ENCODE data around the gene MC1R. TPM values are rescaled to one million over a fixed set of nuclear protein-coding genes. Genes with fewer than 3 reads are reported as not detected.
"Not testable (repeated sequence)": the region's sequence is repeated elsewhere in the genome, so short reads cannot be mapped to it uniquely, and the experiment has no call there.

Gene MC1R
- polyA plus RNA-seq, 4 donors = 2.1 to 8.5 (median 5.4) TPM

DNA sequence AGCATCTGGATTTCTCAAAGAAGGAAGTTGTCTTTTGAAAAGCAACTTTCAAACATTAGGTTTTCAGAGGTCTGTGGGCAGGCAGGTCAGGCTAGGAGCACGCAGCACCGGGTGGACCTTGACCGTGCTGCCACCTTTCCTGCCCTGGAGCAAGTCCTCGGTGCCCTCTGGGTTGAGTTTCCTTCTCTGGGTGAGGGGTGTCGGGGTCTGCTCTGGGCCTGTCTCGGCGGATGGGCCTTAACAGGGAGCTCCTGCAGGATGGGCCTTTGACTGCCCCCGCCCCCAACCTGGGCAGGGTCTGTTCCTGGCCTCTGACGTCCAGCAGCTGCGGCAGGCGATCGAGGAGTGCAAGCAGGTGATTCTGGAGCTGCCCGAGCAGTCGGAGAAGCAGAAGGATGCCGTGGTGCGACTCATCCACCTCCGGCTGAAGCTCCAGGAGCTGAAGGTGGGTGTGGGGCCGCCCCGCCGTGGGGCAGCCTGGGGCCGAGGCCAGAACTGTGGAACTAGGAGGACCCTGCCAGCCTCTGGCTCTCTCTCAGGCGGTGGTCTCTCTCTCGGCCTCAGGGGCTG lies 38.6 kb downstream of the MC1R start:
- no peak for DNase-seq (ENCODE audit: low read depth in 4 of 4, low spot score in 2 of 4)

DNA sequence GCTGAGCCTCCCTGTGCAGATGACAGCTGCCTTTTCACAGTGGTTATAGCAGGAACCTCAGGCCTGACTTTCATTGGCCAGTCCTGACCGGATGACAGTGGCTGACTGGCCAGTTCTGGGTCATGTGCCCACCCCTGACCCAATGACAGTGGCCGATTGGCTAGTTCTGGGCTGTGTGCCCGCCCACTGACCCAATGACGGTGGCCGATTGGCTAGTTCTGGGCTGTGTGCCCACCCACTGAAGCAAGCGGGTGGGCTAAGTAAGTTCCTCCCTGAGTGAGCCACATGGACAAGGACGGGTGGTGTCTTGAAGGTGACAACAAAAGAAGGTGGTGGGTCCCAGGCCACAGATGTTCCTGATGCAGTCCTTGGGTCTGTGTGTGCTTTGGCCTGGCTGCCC lies 39.4 kb downstream of the MC1R start:
- DNase-seq (ENCODE audit: low read depth in 4 of 4, low spot score in 2 of 4) = no peak

DNA sequence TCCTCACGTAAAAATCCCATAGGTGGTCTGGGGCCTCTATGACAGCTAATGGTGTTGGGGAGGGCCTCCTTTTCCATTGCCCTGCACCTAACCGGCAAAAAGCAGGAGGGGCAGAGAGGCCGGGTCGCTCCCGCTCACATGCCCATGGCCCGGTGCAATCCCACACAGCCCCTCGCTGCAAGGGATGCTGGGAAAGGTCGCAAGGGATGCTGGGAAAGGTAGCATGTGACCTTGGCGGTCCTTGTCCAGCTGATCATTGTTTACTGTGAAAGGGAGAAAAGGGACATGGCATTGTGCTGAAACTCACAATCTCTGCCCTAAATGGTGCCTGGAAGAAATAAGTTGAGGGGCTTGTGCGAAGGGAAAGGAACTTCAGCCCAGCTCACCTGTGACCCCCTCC lies 39.9 kb downstream of the MC1R start:
- no peak for DNase-seq (ENCODE audit: low read depth in 4 of 4, low spot score in 2 of 4)

DNA sequence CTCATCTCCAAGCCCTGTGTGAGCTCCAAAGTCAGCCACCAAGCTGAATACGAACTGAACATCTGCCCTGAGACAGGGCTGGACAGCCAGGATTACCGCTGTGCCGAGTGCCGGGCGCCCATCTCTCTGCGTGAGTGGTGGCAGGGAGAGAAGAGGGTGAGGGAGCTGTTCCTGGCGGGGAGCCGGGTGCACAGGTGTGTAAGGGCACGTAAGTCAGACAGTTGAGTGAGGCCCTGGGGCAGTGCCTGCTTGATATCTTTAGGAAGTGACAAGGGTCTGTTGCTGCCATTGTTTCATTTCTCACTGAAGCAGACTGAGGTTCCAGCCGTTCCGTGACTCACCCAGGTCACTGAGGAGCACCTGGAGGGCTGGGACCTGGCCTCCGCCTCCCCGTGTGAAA lies 42.3 kb downstream of the MC1R start:
- no peak for DNase-seq (ENCODE audit: low read depth in 4 of 4, low spot score in 2 of 4)

DNA sequence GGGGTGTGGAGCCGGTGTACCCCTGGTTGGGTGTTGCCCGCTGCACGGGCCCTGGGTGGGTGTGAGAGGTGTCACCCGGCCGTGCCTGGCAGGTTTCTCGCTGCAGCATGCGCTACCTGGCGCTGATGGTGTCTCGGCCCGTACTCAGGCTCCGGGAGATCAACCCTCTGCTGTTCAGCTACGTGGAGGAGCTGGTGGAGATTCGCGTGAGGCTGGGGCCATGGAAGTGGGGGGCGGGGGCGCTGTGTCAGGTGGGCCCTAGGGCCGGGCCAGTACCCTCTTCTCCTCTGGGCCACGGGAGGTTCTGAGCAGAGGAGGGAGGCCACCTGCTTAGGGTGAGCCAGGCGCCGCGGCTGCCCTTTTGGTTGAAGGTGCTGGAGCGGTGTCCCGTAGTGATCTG lies 43.3 kb downstream of the MC1R start:
- DNase-seq (ENCODE audit: low read depth in 4 of 4, low spot score in 2 of 4) = no peak

DNA sequence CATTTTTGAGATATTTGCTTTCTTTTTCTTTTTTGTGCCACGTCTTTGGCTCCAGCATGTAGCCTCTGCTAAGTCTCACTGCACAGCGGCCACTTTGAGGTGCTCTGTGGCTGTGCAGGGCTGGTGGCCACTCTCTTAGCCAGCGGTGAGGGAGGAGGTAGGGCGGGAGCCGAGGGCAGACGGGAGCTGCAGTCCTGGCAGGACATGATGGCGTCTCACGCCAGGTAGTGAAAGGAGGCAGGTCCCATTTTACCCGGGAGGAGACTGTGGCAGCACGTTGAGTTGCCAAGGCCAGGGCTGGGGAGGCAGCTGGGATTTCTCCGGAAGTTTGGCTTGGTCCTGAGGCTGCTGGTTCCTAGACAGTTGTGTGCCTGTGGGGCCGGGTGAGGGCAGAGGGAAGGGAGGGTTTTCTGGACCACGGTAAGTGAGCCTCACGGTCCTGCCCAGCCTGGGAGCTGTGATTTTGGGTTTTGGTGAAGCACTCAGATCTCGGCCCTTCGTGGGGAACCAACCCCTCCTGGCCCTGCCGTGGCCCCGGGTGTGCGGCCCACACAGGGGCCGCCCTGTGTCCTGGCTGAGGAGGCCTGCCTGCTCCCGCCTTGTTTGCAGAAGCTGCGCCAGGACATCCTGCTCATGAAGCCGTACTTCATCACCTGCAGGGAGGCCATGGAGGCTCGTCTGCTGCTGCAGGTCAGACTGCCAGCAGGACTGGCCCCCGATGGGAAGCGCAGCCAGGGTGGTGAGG lies 44.3 kb downstream of the MC1R start:
- DNase-seq (ENCODE audit: low read depth in 4 of 4, low spot score in 2 of 4) = no peak

DNA sequence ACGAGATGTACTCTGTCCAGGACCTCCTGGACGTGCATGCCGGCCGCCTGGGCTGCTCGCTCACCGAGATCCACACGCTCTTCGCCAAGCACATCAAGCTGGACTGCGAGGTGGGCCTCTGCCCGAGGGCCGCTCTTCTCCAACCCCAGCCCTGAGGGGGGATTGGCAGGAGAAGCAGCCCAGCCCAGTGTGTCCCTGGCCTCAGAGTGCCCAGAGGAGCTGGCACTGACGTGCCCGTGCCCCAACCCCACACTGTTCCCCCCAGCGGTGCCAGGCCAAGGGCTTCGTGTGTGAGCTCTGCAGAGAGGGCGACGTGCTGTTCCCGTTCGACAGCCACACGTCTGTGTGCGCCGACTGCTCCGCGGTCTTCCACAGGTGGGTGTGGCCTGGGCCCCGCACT lies 45.5 kb downstream of the MC1R start:
- no peak for DNase-seq (ENCODE audit: low read depth in 4 of 4, low spot score in 2 of 4)

DNA sequence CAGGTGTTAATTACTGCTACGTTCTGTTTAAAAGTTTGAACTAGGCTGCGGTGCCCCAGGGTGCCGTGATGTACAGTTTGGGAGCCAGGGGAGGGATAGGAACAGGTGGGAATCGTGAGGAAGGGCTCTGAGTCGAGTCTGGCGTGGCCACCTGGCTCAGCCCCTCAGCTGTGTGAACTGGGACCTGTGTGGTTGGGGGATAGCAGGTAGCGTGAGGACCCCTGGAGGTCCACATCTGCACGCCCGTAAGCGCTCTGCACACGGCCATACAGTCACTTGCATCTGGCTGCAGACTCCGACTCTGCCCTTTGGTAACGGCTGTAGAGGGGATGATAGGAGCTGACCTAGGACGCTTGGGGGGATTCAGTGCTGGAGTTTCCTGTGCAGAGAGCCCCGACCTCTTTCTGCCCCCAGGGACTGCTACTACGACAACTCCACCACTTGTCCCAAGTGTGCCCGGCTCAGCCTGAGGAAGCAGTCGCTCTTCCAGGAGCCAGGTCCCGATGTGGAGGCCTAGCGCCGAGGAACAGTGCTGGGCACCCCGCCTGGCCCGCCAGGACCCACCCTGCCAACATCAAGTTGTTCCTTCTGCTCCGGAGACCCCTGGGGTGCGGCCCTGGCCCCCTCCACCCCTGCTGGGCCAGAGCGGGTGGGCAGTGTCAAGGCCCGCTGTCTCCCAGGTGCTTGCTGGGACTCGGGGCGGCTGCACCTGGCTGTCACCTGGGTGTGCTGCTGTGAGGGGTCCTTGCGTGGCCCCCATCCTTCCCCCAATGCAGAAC lies 47.0 kb downstream of the MC1R start:
- no peak for DNase-seq (ENCODE audit: low read depth in 4 of 4, low spot score in 2 of 4)

DNA sequence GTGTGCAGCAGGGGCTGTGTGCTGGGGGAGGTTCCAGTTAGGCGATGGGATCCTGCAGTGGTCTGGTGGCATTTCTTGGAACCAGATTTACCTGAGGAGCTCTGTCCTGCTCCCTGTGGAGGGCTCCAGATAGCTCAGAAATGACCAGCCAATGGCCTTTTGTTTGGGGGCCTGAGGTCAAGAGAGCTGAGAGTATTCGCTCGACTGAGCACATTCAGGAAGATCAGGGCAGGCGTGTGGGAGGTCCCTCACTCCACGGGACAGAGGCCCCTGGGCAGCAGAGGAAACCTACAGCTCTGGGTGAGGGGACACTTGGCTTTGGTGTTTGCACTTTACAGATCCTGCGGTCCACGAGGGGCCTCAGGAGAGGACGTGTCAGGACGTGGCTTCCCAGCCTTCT lies 48.1 kb downstream of the MC1R start:
- no peak for DNase-seq (ENCODE audit: low read depth in 4 of 4, low spot score in 2 of 4)

DNA sequence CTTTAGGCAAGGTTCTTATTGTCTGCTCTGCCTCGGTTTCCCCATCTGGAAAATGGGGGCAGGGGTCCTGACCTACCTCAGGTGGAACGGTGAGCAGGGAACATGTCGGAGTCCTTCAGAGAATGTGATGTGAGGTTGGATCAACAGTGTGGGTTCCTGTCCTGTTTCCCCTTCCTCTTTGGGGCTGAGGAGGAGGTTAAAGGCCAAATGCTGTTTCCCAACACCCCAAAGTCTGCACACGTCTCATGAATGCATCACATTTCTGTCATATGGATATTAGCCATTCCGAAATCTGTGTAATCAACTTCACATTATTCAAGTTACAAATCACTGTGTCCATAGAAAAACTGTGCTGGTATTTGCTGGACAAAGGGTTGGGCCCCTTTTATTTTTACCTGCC lies 48.8 kb downstream of the MC1R start:
- not testable (repeated sequence) for DNase-seq (ENCODE audit: low read depth in 4 of 4, low spot score in 2 of 4)

DNA sequence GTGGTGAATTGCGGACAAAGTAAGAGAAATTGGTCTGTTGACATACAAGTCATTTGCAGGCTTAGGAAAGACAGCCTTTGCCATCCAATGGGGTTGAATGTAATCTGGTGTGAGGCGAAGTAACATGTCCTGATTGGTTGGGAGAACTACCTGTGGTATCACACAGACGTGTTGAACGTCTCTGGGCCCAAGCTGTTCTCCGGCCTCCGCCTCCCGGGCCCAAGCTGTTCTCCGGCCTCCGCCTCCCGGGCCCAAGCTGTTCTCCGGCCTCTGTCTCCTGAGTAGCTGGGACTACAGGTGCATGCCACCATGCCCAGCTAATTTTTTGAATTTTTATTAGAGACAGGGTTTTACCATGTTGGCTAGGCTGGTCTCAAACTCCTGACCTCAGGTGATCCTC lies 49.4 kb downstream of the MC1R start:
- DNase-seq (ENCODE audit: low read depth in 4 of 4, low spot score in 2 of 4) = not testable (repeated sequence)

DNA sequence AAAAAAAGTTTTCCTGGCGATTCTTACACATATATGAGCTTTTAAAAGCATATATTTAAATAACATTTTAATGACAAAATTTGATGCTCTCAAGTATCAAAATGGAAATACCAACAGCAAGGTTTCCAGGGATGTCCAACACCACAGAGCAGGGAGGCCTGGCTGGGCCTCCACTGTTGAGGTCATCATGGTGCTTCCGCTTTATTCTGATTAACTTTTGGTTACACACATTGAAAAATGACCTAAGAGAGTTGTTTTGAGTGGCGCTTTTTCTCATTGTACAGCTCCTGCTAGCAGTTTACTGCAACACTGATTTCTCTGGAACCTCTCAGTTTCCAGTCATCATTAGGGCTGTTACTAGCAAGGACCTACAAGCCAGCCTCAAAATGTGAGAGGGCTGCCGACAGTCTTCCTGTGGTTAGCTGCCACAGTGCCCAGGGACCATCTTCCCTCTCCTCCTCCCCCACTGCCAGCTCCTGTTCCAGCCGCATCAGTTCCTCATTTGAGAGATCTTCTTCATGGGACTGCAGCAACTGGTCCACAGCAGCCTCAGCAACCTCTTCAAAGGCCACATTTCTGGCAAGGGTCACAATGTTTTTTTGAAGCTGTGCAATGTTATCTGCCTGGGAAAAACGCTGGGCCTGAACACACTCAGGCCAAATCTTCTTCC lies 51.2 kb downstream of the MC1R start:
- no peak for DNase-seq (ENCODE audit: low read depth in 4 of 4, low spot score in 2 of 4)

Other genes starting within 250 kb of the MC1R start
- gene CDK10, start 232.2 kb upstream of the MC1R start, polyA plus RNA-seq (ENCODE audit: insufficient read length in 4 of 4) = 100 to 1,000 TPM in 2 of 4 donors, 10 to 100 TPM in 2; 87.1 to 165 (median 121) TPM
- 1 to 10 TPM; 5.3 to 9.8 (median 8.2) TPM for gene SPATA2L, start 217.2 kb upstream of the MC1R start, polyA plus RNA-seq (ENCODE audit: insufficient read length in 4 of 4)
- gene VPS9D1, start 198.0 kb upstream of the MC1R start, polyA plus RNA-seq (ENCODE audit: insufficient read length in 4 of 4) = 10 to 100 TPM in 3 of 4 donors, 1 to 10 TPM in 1; 8.7 to 16.3 (median 15.5) TPM
- gene ZNF276, start 197.3 kb upstream of the MC1R start, polyA plus RNA-seq (ENCODE audit: insufficient read length in 4 of 4) = 10 to 100 TPM; 20.9 to 39.6 (median 29.8) TPM
- 10 to 100 TPM; 15.6 to 56.3 (median 33.0) TPM for gene FANCA, start 102.2 kb upstream of the MC1R start, polyA plus RNA-seq (ENCODE audit: insufficient read length in 4 of 4)
- gene SPIRE2, start 90.4 kb upstream of the MC1R start, polyA plus RNA-seq (ENCODE audit: insufficient read length in 4 of 4) = 10 to 100 TPM in 3 of 4 donors, 1 to 10 TPM in 1; 9.5 to 22.5 (median 14.2) TPM
- 100 to 1,000 TPM; 123 to 176 (median 148) TPM for gene TCF25, start 45.3 kb upstream of the MC1R start, polyA plus RNA-seq (ENCODE audit: insufficient read length in 4 of 4)
- 10 to 100 TPM in 3 of 4 donors, 1 to 10 TPM in 1; 9.0 to 13.7 (median 13.6) TPM for gene TUBB3, start 4.5 kb downstream of the MC1R start, polyA plus RNA-seq (ENCODE audit: insufficient read length in 4 of 4)
- gene DEF8, start 29.9 kb downstream of the MC1R start, polyA plus RNA-seq (ENCODE audit: insufficient read length in 4 of 4) = 10 to 100 TPM; 34.8 to 55.4 (median 46.0) TPM
- 10 to 100 TPM in 3 of 4 donors, 1 to 10 TPM in 1; 8.9 to 15.6 (median 14.7) TPM for gene DBNDD1, start 100.6 kb downstream of the MC1R start, polyA plus RNA-seq (ENCODE audit: insufficient read length in 4 of 4)
- 1 to 10 TPM in 1 of 4 donors, under 1 TPM in 3; 0.22 to 1.2 (median 0.39) TPM for gene PRDM7, start 158.5 kb downstream of the MC1R start, polyA plus RNA-seq (ENCODE audit: insufficient read length in 4 of 4)

All from left renal cortex interstitium (tissue), 4 donors.